ENCODE results near the gene DSCAML1. TPM values are rescaled to one million over a fixed set of nuclear protein-coding genes. Genes with fewer than 3 reads are reported as not detected.

Gene DSCAML1
- total RNA-seq, 1 donor from 2014 or later = 4.0 TPM

DNA sequence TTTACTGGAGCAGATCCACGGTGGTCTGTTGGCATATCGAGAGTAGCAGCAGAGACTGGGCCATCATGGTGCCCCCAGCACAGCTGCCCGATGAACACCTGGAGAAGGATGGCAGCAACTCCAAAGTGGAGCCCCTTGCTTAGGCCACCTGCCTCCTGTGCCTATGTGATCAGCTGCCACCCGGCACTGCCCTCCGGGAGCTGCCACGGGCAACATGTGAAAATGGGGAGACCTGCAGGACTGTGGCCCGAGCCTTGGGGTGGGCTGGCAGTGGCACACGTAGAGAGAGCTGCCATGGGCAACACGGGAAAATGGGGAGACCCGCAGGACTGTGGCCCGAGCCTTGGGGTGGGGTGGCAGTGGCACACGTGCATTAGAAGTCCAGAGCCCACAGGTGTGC is 24.4 kb upstream of the DSCAML1 start:
- no peak for DNase-seq (ENCODE audit: low read depth)
- peak overlapping the region; percentile 92 for H3K4me3 ChIP-seq (ENCODE audit: low read depth, low read length)
- TF ChIP-seq, protein P1, sequence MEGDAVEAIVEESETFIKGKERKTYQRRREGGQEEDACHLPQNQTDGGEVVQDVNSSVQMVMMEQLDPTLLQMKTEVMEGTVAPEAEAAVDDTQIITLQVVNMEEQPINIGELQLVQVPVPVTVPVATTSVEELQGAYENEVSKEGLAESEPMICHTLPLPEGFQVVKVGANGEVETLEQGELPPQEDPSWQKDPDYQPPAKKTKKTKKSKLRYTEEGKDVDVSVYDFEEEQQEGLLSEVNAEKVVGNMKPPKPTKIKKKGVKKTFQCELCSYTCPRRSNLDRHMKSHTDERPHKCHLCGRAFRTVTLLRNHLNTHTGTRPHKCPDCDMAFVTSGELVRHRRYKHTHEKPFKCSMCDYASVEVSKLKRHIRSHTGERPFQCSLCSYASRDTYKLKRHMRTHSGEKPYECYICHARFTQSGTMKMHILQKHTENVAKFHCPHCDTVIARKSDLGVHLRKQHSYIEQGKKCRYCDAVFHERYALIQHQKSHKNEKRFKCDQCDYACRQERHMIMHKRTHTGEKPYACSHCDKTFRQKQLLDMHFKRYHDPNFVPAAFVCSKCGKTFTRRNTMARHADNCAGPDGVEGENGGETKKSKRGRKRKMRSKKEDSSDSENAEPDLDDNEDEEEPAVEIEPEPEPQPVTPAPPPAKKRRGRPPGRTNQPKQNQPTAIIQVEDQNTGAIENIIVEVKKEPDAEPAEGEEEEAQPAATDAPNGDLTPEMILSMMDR (conservative IDR thresholded peaks at IDR 0.05; ENCODE audit: low read depth, low read length) = no peak

DNA sequence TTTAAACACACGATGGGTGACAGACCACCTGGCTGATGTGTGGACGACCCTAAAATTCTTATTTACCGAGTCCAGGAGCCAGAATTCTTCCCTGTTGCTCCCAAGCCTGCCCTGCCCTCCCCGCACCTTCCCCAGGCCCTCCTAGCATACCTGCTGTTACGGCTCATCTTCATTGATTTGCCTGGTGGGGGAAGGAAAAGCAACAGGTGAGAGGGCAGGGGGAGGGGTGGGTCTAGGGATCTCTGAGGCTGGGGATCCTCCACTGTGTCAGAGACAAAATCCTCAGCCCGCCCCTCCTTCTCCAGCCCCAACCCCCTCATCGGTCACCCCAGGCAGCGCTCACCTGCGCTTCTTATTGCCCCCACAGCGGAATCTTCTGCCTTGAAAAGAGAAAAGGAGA is 23.5 kb upstream of the DSCAML1 start:
- H3K4me3 ChIP-seq (ENCODE audit: low read depth, low read length) = peak overlapping the region; percentile 92
- DNase-seq (ENCODE audit: low read depth) = no peak
- TF ChIP-seq, protein P1 (conservative IDR thresholded peaks at IDR 0.05; ENCODE audit: low read depth, low read length) = no peak

DNA sequence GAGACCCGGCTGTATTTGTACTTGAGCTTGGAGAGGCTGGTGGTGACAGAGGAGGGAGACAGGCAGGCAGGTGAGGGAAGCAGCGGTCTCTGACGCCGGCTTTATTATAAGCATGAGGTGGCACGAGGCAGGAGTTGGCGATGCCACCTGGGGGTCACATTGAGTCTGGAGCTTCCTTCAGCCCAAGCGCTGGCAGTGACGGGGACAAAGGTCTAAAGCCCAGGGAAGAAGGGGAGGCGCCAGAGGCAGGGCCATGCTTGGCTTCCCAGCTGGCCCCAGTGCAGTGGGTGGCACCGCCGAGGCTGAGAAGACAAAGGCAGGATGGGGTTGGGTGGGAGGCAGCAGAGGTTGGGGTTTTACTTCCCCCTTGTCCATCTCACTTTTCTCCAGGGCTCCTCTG is 23.1 kb upstream of the DSCAML1 start:
- DNase-seq (ENCODE audit: low read depth) = no peak
- H3K4me3 ChIP-seq (ENCODE audit: low read depth, low read length) = peak overlapping the region; percentile 92
- TF ChIP-seq, protein P1 (conservative IDR thresholded peaks at IDR 0.05; ENCODE audit: low read depth, low read length) = no peak

DNA sequence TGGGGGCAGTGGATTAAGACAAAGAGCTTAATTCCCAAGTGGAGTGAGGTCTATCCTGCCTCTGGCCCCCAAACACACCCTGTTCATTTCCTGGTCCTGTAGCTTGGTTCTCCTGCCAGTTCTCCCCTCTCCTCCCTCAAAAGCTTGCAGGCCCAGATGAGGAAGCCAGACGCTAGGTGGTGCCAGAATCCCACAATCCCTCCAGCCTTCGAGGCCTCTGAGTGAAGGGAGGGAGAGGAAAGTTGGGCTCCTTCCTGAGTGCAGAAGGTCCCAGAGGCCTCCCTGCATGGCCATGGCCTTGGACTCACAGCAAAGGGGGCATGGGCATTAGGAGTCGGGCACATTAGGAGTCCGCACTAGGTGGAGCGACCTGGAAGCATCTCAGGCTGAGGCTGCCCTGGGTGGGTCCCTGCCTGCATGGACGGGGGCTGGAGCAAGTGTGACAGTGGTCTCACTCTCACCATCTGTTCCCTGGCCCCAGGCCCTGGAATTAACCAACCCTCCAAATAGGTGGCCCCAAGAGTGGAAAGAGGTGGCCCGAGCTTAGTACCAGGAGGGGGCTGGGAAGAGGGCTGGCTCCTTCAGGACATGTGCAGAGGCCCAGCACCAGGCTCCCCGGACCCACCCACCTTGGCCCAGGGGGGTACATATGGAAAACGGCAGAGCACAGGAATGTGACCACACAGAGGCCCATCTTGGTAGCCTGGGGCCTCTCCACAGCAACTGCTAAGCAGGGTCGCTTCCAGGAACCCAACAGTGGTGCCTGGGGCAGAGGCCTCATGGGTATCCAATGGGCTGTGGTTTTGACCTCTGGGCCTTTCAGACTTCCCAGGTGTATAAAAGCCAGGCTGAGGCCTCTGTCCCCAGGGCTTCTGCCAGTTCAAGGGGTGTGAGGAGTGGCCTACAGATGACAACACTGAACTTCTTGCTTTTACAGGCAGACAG is 22.4 kb upstream of the DSCAML1 start:
- peak overlapping the region; percentile 92 for H3K4me3 ChIP-seq (ENCODE audit: low read depth, low read length)
- TF ChIP-seq, protein P1 (conservative IDR thresholded peaks at IDR 0.05; ENCODE audit: low read depth, low read length) = peak; percentile 74
- no peak for DNase-seq (ENCODE audit: low read depth)

DNA sequence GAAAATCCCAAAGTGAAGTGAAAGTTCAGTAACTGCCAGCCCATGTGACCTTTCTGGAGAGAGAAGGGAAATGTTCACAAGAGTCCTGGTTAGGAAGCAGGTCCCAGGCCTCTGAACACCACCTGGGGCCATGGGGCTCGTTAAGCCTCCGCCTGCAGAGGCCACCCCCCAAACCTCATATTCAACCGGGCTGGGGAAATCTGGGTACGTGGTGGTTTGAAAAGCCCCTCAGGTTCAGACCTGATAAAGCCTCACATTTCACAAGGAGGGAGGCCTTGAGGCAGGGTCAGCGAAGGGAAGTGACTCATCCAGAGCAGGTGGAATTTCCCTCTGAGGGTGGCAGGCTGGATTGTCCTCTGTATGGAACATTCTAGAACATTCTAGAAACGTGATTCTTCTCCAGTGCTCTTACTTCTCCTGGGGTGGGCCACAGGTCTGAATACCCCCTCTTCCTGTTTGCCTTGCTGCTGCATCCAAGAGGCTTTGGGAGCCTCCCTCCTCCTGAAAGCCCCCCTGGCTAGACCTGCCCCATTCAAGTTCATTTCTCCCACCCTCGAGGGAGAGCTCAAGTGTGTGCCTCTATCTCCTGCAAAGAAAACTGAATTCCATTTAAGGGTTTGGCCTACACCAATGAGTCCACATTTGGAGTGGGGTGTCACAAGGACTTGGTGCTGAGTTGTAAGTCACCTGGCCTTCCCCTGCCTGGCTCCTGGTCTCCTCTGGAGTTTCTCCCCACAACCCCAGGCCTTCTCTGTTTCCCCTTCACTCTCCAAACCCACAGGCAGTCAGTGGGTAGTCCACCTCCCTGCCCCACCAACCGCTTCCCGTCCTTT is 21.2 kb upstream of the DSCAML1 start:
- H3K4me3 ChIP-seq (ENCODE audit: low read depth, low read length) = peak overlapping the region; percentile 55
- TF ChIP-seq, protein P1 (conservative IDR thresholded peaks at IDR 0.05; ENCODE audit: low read depth, low read length) = no peak
- DNase-seq (ENCODE audit: low read depth) = peak; percentile 89

DNA sequence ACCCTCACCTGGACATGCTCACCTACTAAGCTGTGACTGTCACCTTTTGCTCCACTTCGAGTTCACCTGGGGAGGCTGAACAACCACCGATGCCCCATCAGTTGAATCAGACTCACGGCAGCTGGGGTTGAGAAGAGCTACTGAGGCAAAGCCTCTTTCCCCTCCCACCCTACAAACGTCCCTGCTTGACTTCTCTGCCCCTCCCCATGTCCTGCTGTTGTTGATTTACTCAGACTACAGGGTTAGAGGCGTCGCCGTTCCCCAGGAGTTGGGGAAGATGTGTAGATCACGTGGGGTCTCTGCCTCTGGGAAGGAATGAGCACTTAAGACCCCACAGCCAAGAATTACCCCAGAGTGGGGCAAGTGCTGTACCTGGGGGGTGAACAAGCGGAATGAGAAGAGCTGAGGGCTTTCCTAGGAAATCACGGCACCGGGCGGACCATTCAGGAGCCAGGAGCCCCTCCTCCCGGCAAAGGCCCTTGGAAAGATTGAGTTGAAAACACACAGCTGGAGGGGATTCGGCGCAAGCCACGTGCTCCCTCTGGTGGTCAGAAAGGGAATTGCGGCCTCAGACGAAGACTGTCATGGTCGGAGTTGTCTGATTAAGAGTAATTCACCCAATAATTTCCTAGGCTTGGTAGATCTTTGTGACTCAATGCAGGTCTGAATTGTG is 20.5 kb upstream of the DSCAML1 start:
- DNase-seq (ENCODE audit: low read depth) = peak; percentile 94
- peak overlapping the region; percentile 55 for H3K4me3 ChIP-seq (ENCODE audit: low read depth, low read length)
- TF ChIP-seq, protein P1 (conservative IDR thresholded peaks at IDR 0.05; ENCODE audit: low read depth, low read length) = peak; percentile 99
